ENCODE measurements around the gene KRT35.
"Not testable (repeated sequence)": the region's sequence is repeated elsewhere in the genome, so short reads cannot be mapped to it uniquely, and the experiment has no call there.

KRT35 gene

DNA sequence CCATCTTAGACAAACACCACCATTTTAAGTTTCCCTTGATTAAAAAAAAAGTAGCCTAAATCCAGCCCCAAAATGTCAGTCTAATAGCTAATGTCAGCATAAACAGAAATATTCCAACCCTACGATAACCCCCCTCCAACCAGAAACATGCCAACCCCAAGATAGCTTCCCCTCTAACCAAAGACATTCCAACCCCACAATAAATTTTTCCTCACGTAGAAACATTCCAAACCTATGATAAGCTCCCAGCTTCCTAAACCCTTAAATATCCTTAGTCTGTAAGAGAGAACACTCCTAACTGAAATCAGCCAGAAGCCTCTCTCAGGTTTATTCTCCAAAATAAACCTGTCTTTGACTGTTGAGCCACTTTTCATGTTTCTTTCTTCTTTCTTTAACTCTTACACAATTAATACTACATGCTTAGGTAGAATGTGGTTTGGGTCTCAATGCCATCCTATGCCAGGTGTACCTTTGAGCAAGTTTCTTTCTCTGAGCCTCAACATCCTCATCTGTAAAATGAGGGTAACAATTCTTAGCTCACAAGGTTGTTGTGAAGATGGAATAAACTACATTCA lies 29.7 kb downstream of the KRT35 start:
- DNase-seq, result no peak

DNA sequence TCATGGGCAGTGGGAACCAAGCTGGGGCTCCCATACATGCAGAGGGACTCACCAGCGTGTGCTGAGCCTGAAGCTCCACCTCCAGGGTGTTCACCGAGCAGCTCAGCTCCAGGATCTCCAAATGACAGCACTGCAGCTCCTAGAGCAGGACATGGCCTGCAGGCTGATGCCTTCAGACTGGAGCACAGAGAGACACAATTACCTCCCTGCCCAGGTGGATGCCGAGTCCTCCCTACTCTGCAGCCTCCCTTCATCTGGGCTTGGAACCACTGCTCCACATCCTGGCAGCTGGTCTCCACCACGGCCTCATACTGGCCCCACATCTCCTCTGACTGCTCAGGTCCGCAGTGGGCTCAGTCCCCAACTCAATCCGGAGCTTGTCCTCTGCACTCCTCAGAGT lies 31.9 kb downstream of the KRT35 start:
- DNase-seq, result no peak

DNA sequence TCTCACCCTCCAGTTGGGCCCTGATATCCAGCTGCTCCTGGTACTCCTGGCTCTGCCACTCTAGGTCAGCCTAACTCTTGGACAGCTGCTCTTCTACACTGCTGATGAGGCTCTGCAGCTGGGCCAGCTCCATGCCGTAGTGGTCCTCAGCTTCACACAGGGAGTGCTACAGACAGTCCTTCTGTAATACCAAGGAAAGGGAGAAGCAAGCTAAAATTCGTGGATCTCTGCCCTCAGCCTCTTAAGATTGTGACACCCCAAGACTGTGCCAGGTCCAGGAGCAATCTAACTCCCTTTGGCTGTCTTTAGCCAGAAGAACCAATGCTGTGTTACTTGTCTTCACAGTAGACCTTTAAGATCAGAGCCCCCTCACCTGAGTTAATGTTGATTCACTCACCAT lies 32.4 kb downstream of the KRT35 start:
- DNase-seq, result no peak

DNA sequence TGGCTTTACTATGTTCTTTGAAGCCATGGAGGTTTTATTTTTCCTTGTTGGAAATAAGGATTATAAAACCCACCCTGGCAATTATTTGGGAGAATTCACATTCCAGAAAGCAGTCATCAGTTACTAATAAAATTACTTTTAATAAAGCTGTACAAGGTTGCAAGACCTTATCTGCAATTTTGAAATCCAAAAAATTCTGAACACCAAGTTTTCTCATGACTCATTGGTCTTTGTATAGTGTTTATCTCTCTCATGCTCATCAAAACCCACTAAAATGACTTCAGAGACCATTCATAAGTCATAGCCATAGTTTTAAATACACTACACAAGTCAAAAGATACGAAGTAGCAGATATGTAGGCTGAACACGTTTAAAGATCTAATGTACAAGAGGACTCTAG lies 34.1 kb downstream of the KRT35 start:
- DNase-seq, result no peak

DNA sequence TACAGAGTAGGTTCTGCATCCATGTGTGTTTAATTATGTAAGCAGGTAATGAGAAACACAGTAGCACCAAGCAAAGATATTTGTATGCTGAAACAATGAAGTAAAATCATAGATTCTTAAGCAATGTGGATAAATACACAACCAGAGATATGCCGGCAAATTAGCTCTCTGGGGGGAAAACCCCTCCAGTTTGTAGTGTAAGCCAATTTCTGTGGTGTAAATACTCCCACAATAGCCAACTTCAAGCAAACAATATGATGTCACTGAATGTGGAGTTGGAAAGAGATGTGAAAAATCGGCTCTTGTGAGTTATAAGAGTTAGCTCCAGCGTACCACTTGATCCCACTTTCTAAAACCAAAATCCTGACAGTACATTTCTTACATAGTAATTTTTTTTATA lies 36.3 kb downstream of the KRT35 start:
- DNase-seq, result no peak

DNA sequence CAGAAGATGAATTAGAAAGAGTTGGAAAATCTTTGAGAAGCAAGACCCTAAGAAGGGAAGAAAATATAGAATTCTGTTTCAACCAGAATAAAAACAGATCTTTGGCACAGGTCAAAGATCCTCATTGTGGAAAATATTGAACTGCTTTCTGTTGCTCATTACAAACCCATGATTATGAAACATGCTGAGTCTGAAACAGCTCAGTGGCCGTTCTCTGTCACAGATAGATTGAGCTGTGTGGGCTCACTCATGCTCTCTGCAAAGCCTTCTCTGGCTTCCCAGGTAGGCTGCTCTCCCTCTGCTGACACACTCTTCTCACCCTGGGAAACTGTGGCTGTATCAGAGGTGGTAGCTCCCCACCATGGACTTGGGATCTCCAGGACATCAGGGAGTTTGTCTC lies 36.8 kb downstream of the KRT35 start:
- no peak for DNase-seq

DNA sequence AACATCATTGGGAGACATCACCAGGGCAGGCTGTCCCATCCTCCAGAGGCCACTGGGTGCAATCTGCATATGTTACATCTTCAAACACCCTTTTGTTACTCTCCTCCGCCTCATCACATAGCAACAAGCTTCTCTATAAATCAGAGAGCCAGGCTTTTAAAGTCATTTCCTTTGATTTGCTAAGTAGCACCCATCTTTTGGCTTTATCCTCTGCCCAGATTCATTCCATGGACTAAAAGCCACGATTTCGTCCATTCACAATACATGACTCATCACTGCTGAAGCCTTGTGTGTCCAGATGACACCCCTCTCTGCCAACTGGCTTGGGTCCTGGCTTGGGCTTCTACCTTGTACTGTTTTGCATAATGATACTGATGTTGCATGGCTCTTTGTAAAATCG lies 38.2 kb downstream of the KRT35 start:
- DNase-seq, result no peak

DNA sequence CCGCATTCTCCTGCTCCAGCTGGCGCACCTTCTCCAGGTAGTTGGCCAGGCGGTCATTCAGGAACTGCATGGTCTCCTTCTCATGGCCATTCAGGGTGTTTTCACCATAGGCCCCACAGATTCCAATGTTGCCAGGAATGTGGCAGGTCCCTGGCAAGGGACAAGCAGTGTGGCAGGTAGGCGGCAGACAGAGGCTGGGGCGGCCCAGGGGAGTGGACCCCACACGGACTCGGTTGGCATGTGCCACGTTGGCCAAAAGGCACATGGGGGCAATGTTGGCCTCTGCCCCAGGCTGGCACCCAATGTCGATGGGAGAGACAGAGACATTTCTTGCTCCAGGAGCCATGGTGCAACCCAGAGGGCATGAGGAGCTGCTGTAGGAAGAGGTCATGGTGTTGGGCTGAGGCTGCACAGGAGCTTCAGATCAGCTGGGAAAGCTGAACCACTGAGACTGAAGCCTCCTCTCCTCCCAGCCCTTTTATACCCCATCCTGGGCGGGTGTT lies 40.4 kb downstream of the KRT35 start, which contains the start of gene KRT38:
Gene KRT38, minus strand, starts transcription at position 453 of the 503 bp plus-strand sequence. Its CDS starts 62 bp downstream, at position 391.
- no peak for DNase-seq

DNA sequence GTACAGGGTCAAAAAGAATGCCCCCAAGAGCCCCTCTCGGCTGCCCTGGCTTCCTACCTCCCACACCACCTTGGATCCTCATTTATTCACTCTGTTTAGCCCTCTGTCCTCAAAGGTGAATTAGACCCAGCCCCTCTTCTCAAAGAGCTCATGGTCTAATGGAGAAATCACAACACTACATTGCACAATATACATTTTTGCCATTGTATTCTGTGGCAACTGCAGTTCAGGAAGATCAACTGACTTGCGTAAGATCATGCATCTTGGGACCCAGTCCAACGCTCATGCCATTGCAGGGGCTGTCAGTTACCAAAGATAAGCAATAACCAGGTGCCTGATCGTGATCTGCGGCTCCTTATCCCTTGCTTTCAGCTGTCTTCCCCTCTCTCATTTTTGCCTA lies 41.6 kb downstream of the KRT35 start:
- DNase-seq, result no peak

DNA sequence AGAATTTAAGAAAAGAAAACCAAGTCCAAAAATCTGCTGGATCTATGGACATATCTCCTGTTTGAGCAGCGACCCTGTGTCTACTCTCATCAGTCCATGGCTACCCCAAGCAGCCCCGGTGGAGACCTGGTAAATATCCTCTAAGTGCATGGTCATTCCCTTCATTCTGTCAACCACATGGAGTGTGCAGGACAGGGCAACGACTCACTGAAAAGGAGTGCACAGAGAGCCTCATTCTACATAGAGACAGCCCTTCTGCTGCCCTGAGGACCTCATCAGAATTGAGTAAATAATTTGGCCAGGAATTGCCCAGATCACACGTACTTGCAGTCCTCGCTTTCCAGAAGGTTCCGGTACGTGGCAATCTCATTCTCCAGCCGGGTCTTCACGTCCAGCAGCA lies 43.2 kb downstream of the KRT35 start:
- DNase-seq, result no peak

DNA sequence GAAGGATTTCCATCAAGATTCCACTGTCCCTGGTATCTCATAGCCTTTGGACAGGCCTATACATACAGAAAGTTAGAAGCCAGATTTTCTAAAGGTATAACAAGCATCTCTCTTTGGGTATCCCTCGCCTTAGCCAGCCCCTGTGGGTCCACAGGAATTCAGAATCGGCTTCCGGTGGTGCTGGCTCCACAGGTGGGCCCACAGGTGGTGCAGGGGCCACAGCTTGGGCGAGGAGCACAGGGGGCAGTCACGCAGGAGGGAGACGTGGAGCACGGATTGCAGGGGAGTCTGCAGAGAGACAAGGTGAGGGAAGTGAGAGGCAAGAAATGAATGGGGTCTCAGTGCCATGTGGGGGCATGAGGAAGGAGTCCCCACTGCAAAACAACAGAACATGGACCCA lies 43.7 kb downstream of the KRT35 start:
- no peak for DNase-seq

DNA sequence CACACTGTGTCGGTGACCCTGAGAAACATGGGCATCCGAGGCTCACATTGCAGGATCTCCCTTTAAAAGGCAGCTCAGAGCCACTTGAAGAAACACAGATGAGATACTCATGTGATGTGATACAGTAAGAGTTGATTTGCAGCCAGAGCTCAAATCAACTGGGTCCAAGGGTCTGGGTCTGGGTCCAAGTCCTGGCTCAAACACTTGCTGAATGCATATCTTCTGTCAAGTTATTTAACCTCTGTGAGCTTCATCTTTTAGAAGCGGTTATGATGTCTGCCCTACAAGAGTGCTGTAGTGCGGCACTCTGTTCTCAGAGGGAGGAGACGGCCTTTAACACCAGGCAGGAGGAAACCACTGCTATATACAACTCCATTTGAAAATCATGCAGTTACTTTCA lies 46.5 kb downstream of the KRT35 start:
- DNase-seq, result no peak

DNA sequence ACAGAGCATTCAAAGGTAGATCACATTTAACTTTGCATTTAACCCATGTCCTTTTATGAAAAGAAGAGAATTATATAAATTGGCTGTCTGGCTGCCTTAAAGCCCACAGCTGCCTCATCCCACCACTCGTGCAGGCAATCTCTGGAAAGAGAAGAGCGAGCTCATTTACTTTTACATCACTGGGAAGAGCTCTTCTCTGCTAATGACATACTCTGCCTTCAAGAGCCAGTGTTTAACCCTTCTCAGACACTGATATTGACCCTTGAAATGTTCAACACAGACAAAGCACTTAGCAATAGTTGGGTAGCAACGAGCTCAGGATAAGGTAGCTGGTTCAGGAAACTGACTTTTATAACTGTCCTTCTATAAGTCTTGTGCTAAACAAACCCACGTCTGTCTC lies 46.9 kb downstream of the KRT35 start:
- no peak for DNase-seq

DNA sequence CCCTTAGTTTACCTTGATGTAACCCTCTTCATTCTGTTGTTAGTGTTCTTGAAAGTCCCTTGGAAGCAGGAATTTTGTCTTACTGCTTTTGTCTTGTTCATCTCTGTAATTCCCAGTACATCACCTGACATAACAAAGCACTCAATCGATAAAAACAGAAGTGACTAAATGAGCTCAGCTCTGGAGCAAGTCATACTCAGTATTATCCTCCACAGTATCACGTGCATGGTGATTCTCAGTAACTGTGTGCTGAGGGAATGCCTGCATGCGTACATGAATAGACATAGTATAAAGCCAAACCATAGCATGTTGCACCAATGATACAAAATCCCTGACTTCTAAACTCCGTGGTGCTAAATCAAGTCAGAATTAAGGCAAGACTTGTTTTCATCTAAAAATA lies 47.4 kb downstream of the KRT35 start:
- no peak for DNase-seq

DNA sequence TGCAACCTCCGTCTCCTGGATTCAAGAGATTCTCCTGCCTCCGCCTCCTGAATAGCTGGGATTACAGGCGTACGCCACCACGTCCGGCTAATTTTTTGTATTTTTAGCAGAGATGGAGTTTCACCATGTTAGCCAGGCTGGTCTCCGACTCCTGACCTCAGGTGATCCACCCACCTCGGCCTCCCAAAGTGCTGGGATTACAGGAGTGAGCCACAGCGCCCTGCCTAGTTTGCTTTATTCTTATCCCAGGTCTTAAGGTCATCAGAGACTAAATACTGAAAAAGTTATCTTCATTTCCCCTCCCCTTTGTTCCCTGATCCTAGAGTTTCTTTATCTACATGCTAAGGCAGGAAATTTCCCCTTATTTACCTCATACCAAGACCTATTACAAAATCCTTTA lies 50.6 kb downstream of the KRT35 start:
- DNase-seq, result not testable (repeated sequence)

DNA sequence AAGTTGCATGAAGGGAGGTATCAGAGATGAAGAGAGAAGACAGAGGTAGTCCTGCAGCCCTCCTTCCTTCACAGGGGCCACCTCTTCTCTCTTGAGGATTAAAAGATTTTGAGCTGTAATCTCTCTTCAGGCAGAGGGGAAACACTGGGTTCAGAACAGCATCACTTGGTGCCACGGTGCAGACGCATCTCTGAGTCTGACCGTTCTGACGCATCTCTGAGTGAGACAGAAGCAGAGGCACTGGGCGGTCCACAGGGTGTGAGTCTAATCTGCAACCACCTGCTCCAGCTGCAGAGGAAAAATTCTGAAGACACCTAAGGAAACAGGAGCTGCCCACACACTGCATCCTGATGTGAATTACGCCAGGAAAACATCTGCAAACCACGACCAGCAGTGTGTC lies 51.3 kb downstream of the KRT35 start:
- DNase-seq, result no peak

DNA sequence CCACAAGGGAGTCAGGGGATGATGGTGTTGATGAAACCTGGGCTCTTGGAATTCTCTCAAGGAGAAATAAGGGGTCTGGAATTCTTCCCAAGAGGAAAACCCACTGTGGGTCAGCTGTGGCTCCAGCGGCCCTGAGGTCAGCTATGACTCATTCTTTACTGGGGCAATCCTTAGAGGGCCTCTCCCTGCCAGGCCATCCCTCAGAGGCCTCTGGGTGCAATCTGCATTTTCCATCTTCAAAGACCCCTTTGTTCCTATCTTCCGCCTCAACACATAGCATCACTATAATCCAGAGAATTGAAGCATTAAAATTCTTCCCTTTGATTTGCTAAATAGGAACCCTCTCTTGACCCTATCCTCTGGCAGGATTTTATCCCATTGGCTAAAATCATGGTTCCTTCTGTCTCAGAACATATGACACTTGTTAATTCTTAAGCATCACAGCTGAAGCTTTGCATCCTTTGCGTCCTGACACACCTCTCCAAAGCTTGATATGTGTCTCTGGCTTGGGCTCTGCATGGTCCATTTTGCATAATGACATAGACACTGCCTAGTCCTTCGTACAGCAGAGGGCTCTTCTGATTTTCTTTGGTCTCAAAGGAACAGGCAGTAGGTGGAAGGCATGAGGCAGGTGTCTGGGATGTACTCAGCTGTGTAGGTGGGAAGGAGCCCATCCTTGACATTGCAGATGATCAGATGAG lies 52.2 kb downstream of the KRT35 start:
- DNase-seq, result no peak

Data from stimulated activated CD4-positive, alpha-beta T cell treated with anti-CD3 and anti-CD28 coated beads, Interleukin-1b, Interleukin-23, amount 100 ng/mL, for 48 hours (primary cell).